GM19023 (cell line): ENCODE measurements around the gene ITGA11.
"Not testable (repeated sequence)": the region's sequence is repeated elsewhere in the genome, so short reads cannot be mapped to it uniquely, and the experiment has no call there.

Source experiments
- ATAC-seq: cut with Tn5 transposase; IDR thresholded peaks from one replicate; pipeline ENCODE4 v1.9.1; 2021; ENCODE audit warnings: mild to moderate bottlenecking, moderate library complexity; ENCODE audit not compliant: unreplicated experiment

The ITGA11 gene

GRCh38 chr15:68427366-68427765 is 4.6 kb downstream of the ITGA11 start:
- no peak for ATAC-seq

GRCh38 chr15:68426116-68426515 is 5.8 kb downstream of the ITGA11 start:
- ATAC-seq, result no peak

- no peak for ATAC-seq
These were observed 6.4 kb downstream of the ITGA11 start for GRCh38 chr15:68425428-68426060.

GRCh38 chr15:68424754-68425390 is 7.1 kb downstream of the ITGA11 start:
- ATAC-seq, result no peak

- ATAC-seq, result no peak
These were observed 8.3 kb downstream of the ITGA11 start for GRCh38 chr15:68423359-68424296.

GRCh38 chr15:68422403-68423145 is 9.4 kb downstream of the ITGA11 start:
- not testable (repeated sequence) for ATAC-seq

- no peak for ATAC-seq
These were observed 10.1 kb downstream of the ITGA11 start for GRCh38 chr15:68421798-68422402.

GRCh38 chr15:68421115-68421551 is 10.8 kb downstream of the ITGA11 start:
- no peak for ATAC-seq

GRCh38 chr15:68420186-68420684 is 11.7 kb downstream of the ITGA11 start:
- ATAC-seq, result no peak

GRCh38 chr15:68419301-68420175 is 12.4 kb downstream of the ITGA11 start:
- no peak for ATAC-seq

- no peak for ATAC-seq
These were observed 13.3 kb downstream of the ITGA11 start for GRCh38 chr15:68418611-68419161.

GRCh38 chr15:68417897-68418296 is 14.1 kb downstream of the ITGA11 start:
- no peak for ATAC-seq

- ATAC-seq, result no peak
These were observed 14.9 kb downstream of the ITGA11 start for GRCh38 chr15:68417051-68417450.

GRCh38 chr15:68416158-68416535 is 15.8 kb downstream of the ITGA11 start:
- no peak for ATAC-seq

GRCh38 chr15:68415501-68416157 is 16.3 kb downstream of the ITGA11 start:
- no peak for ATAC-seq

- no peak for ATAC-seq
These were observed 16.9 kb downstream of the ITGA11 start for GRCh38 chr15:68415061-68415460.

GRCh38 chr15:68414591-68414990 is 17.4 kb downstream of the ITGA11 start:
- no peak for ATAC-seq

GRCh38 chr15:68414206-68414555 is 17.8 kb downstream of the ITGA11 start:
- ATAC-seq, result no peak
